Epithelial cell of proximal tubule (primary cell): Measurements from ENCODE around the gene MT1X. TPM values are rescaled to one million over a fixed set of nuclear protein-coding genes. Genes with fewer than 3 reads are reported as not detected.
"Not testable (repeated sequence)": the region's sequence is repeated elsewhere in the genome, so short reads cannot be mapped to it uniquely, and the experiment has no call there.

ENCODE experiments used
- DNase-seq: peaks from one replicate; pipeline ENCODE4 v3.0.0-alpha.2; 2011; ENCODE audit warnings: low read depth
- H3K4me3 ChIP-seq: 2 replicates; pipeline ENCODE4 v1.5.1; 2011; ENCODE audit warnings: low read depth, mild to moderate bottlenecking, low read length
- total RNA-seq: library from RNA; depleted of rRNA; stranded (reverse); fragments of >200 nt; gene quantifications from 2 replicates; pipeline ENCODE4 v1.2.3, GENCODE V29; 2015
- TF ChIP-seq, protein P1 (sequence below): conservative IDR thresholded peaks from 2 replicates; pipeline ENCODE4 v1.5.1; 2012; ENCODE audit warnings: low read depth, mild to moderate bottlenecking, low read length

Gene MT1X
- total RNA-seq, 1 donor from 2014 or later = 132 TPM

DNA sequence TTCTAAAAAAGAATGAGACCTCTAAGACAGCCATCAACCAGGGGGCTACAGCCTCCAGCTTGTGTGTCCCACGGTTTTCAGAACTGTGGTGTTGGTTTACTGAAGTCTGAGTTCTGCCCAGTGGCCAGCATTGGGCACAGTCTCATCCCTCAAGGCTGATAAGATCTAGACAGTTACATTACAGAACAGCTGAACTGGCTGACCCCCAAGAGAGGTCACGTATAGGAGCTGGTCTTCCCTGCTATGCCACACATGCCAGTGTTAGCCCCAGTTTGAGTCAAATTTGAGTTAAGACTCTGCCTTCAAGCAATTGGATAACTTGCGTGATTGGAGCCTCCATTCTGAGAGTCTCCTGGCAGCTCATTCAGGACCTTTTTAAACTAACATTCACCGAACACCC is 32.9 kb downstream of the MT1X start:
- DNase-seq = no peak
- TF ChIP-seq, protein P1, sequence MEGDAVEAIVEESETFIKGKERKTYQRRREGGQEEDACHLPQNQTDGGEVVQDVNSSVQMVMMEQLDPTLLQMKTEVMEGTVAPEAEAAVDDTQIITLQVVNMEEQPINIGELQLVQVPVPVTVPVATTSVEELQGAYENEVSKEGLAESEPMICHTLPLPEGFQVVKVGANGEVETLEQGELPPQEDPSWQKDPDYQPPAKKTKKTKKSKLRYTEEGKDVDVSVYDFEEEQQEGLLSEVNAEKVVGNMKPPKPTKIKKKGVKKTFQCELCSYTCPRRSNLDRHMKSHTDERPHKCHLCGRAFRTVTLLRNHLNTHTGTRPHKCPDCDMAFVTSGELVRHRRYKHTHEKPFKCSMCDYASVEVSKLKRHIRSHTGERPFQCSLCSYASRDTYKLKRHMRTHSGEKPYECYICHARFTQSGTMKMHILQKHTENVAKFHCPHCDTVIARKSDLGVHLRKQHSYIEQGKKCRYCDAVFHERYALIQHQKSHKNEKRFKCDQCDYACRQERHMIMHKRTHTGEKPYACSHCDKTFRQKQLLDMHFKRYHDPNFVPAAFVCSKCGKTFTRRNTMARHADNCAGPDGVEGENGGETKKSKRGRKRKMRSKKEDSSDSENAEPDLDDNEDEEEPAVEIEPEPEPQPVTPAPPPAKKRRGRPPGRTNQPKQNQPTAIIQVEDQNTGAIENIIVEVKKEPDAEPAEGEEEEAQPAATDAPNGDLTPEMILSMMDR = no peak

DNA sequence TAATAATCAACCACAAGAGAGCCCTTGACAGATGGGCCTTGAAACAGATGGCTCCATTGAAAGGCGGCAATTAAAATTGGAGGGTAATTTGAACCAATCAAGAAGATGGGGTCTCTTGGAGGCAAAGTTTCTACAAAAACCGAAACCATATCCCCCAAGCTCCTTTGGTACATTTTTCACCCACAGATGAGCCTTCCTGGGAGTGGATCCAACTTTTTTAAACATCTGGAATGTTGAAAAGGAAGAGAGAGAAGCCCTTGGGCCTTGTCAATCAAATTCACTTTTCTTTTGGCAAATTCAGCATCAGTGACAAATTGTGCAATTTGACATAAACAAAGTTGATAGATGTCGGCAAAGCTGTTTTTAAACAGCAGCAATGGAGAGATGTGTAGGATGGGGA is 34.5 kb downstream of the MT1X start:
- TF ChIP-seq, protein P1 = no peak
- no peak for DNase-seq
- H3K4me3 ChIP-seq = no peak overlapping the region

More for the DNA sequence above, 32.9 kb downstream of the MT1X start:
- no peak overlapping the region for H3K4me3 ChIP-seq

DNA sequence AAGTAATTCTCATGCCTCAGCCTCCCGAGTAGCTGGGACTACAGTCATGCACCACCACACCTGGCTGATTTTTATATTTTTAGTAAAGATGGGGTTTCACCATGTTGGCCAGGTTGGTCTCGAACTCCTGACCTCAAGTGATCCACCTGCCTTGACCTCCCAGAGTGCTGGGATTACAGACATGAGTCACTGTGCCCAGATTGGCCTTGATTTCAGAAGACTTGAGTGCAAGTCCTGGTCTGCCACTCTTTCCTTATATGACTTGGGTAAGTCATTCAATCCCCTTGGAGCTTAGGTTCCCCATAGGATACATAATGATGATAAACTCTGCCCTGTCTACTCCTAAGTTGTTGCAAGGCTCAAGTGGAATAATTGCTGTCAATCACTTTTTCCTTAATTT is 35.3 kb downstream of the MT1X start:
- H3K4me3 ChIP-seq = not testable (repeated sequence)
- peak; percentile 26 for DNase-seq

DNA sequence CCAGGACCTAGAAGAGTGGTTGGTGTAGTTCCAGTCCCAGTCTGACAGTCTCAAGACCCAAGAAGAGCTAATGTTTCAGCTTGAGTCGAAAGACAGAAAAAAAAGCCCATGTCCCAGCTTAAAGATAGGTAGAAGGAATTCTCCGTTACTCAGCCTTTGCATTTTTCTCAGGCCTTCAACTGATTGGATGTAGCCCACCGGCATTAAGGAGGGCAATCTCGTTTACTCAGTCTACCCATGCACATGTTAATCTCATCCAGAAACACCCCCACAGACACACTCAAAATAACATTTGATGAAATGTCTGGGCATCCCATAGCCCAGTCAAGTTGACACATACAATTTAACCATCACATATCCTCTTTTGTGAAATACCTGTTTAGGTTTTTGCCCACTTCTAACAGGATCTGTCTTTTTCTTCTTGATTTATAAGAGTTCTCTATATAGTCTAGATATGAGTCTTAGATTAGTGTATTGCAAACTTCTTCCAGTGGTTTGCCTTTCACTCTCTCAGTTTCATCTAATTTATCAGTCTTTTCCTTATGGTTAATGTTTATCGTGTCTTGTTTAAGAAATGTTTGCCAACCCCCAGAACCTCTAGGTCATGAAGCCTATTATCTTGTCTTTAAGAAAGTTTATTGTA is 40.1 kb downstream of the MT1X start:
- H3K4me3 ChIP-seq = no peak overlapping the region
- TF ChIP-seq, protein P1 = no peak
- DNase-seq = no peak

DNA sequence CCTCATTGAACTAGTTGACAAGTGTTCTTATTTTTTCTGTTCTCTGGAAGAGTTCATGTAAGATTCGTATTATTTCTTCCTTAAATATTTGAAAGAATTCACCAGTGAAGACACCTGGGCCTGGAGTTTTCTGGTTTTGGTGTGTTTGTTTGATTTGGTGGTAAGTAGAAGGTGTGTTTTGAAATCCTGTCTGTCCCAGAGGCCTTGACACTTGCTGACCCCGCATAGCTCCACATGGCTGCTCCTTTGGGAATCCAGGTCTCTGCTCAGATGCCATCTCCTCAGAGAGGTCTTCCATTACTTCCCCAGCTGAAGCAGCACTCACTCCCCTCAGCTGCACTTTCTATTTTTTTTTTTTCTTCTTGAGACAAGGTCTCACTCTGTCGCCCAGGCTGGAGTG is 41.9 kb downstream of the MT1X start:
- TF ChIP-seq, protein P1 = no peak
- no peak for DNase-seq
- H3K4me3 ChIP-seq = no peak overlapping the region

DNA sequence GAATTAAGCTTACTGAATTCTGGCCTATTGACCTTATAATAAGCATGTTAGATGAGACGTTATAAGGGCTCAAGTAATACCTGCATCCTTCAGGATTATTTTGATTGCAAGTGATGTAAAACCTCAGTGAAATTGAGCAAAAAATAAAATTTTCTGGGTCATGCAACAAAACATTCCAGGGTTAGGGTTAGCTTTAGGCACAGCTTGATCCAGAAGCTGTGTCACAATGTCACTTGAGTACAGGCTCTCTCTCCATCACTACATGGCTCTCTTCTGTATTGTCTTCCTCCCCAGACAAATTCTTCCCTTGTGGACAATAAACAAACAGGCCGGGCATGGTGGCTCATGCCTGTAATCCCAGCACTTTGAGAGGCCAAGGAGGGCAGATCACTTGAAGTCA is 44.0 kb downstream of the MT1X start:
- no peak overlapping the region for H3K4me3 ChIP-seq
- TF ChIP-seq, protein P1 = no peak
- no peak for DNase-seq

DNA sequence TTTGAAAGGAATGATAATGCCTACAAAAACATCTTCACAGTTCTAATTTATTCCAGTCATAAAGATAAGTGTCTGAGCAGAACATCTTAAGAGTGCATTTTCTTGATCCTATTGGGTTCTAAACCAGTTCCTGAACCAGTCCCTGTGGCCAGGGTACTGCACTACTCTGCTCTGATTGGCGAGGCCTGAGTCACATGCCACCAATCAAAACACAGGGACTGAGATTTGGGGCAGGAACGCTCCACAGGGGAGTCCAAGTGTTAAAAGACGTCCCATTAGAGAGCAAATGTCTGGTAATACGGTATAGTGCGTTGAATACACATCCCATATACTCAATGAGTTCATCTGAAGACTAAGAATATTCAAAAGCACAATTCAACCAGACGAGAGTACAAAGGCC is 44.7 kb downstream of the MT1X start:
- H3K4me3 ChIP-seq = no peak overlapping the region
- TF ChIP-seq, protein P1 = no peak
- no peak for DNase-seq
